OCI-LY7 (cell line): ENCODE measurements around the gene DGKD.

Source experiments
- EZH2phosphoT487 ChIP-seq: fragments of 200-600 bp; sonication (generic); IDR thresholded peaks from 2 replicates; pipeline ENCODE4 v1.6.1; 2018; ENCODE audit warnings: low read depth, borderline replicate concordance, mild to moderate bottlenecking, mixed run types, antibody characterized with exemption, low read length, moderate library complexity, mixed read lengths
- TF ChIP-seq, protein P1 (sequence below): fragments of 200-600 bp; sonication (generic); conservative IDR thresholded peaks from 2 replicates; pipeline ENCODE4 v1.5.1; 2014; ENCODE audit warnings: mild to moderate bottlenecking, antibody characterized with exemption, low read length, moderate library complexity, mixed read lengths

DNA sequence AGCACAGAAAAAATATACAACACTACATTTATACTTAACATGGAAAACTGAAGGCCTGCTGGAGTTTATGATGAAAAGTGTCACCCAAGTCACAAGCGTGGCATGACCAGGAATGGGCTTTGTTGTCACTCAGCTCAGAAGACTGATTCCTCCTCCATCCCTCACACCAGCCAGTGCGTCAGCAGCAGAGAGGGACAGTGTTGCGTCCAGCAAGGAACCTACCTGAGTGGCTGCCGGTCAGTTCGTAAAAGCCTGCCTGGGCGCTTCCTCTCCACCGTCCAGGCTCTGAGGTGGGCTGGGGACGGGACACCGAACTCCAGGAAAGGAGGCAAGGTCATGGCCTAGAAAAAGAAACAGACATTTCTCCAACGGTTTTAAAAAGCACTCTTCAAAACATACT, 134.8 kb downstream of the DGKD start:
- TF ChIP-seq, protein P1, sequence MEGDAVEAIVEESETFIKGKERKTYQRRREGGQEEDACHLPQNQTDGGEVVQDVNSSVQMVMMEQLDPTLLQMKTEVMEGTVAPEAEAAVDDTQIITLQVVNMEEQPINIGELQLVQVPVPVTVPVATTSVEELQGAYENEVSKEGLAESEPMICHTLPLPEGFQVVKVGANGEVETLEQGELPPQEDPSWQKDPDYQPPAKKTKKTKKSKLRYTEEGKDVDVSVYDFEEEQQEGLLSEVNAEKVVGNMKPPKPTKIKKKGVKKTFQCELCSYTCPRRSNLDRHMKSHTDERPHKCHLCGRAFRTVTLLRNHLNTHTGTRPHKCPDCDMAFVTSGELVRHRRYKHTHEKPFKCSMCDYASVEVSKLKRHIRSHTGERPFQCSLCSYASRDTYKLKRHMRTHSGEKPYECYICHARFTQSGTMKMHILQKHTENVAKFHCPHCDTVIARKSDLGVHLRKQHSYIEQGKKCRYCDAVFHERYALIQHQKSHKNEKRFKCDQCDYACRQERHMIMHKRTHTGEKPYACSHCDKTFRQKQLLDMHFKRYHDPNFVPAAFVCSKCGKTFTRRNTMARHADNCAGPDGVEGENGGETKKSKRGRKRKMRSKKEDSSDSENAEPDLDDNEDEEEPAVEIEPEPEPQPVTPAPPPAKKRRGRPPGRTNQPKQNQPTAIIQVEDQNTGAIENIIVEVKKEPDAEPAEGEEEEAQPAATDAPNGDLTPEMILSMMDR, result no peak
- TF ChIP-seq EZH2phosphoT487, result no peak
